Embryonic facial prominence (tissue), 1 donor: ENCODE measurements around the gene ARHGAP24.

ENCODE experiments used
- DNase-seq: peaks from one replicate; pipeline ENCODE4 v3.0.0-alpha.2; 2016; ENCODE audit errors: extremely low spot score

The ARHGAP24 gene

DNA sequence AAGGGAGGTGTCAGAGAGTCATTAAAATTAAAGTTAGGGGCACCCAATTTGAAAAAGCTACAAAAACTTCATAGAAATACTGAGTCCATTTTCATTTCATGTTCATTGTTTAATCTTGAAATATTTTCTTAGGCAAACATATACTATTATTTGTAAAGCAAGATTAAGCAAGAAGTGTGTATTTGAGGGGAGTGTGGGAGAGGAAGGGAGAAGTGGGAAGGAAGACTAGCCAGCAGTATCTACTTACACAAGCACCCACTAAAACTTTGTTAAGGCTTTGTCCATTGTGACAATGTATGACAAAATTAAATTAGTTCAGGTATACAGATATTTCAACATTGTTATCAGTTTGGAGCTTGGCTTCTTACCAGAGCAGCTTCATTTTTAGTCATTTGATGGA is 222.9 kb downstream of the ARHGAP24 start:
- no peak for DNase-seq

DNA sequence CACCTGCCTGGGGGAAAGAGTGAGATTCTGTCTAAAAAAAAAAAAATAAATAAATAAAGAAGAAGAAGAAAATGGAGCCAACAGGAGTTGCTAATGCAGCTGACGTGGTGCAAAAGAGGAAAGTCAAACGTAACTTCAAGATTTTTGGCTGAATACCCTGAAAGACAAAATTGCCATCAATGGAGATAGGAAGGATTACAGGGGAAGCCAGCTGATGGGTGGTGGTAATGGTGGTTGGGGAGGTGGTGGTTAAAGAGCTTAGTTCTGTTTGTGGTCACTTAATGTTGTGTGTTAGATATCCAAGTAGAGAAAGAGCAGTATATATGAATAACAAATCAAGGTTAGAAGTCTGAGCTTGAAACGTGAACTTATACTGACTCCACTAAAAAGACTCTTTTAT is 225.4 kb downstream of the ARHGAP24 start:
- DNase-seq: no peak

DNA sequence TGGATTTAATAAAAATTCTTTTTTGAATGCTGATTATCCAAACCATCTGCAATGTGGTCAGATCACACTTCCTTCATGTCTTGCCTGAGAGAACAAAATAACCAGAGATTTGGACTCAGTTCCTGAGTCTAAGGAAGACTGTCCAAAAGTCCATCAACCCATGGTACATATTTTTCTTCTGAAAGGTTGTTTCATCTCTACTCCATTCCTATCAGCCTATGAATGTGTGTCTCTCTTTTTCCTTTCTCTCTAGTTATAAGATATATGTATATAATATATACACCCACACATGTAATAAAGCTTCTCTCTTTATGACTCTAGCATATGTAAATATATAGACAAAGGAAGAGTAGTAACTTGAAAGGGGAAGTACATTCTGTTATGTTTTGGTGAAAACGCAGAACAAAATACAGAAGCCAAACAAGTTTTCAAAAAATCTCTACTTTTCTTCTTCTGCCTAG is 226.9 kb downstream of the ARHGAP24 start:
- DNase-seq: no peak

DNA sequence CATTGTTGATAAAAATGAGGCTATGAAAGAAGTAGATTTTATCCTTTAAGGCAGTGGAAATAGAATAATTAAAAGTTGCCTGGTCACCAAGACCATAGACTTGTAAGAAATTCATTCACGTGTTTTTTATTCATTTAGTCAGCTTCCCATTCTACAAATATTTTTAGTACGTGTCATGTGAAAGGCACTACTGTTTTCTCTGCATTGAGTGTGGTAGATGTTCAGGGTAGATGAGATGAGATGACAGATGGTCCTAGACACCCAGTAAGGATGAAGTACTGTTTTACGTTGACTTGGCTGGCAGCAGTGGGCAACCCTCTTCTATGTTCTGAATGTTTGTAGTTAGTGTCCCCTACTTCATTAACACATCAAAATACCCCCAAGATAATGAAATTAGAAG is 228.1 kb downstream of the ARHGAP24 start:
- DNase-seq: no peak

DNA sequence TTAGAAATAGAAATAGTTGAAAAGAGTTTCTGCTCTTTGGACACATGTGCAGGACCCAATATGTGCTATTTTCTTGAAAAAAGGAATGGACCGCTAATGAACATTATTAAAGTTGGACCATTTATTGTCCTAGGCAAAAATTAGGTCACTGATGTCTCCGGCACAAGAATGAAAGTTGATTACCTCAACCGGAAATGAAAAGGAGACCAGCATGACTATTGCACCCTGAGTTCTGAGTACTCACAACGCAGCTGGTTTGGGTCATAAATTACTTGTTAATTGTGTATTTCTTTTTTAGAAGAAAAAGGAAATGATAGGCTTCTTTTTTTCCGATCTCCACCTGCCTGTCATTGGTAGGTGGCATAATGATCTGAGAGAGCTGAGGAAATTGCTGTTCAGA is 232.7 kb downstream of the ARHGAP24 start:
- DNase-seq: no peak

DNA sequence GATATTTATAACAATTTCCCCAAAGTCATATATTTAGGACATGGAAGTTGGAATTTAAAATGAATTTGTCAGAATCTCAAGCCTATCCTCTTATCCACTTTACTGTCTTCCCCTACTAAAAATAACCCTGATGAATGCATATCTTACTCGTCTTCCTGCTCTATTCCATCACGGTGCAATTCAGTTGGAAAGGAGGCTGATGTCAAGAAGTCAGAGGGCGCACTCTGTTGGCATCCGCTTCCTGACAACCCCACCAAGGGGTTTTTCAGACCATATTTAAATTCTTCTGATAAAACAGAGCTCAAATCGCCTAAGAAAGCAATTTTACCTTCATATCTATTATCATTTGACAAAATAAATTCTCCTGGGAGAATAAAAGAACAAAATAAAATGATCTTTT is 233.5 kb downstream of the ARHGAP24 start:
- no peak for DNase-seq

DNA sequence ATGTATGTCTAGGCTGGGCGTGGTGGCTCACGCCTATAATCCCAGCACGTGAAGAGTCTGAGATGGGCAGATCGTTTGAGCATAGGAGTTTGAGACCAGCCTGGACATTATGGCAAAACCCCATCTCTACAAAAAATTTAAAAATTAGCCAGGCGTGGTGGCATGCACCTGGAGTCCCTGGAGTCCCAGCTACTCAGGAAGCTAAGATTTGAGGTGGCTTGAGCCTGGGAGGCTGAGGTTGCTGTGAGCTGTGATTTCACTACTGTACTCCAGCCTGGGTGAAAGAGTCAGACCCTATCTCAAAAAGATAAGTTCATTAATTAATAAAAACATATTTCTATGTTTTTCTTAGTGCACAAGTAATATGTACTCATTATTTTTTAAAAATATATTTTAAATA is 238.1 kb downstream of the ARHGAP24 start:
- no peak for DNase-seq

DNA sequence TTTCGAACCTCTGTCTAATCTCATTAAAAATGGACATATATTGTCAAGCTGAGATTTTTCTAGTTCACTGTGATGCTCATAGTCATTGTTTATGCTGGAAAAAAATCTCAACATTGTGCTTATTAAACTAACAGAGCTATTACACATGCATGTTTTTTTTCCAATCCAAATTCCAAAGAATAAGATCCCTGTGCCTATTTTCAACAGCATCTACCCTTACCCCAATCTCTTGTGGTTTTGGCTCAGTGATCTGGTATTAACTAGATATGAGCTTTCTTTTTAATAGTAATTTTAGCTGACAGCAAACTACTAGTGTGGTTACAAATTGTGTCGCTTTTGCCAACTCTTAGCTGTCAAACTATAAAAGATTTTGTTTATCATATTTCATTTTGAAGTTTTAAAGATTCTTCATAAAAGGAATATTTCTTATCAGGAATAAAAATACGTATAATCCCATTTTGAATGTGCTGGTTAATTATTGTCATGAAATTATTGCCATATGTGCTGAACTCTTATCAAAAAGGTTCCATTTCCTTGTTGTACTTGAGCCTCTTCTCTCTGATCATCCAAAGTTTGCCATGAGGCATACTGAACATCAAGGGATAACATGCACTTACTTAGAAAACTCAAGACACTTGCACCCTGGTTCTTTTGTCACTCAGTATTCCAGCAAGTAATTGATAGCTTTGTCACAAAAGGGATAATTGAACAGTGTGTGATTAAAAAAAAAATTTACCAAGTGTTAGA is 241.2 kb downstream of the ARHGAP24 start:
- no peak for DNase-seq

DNA sequence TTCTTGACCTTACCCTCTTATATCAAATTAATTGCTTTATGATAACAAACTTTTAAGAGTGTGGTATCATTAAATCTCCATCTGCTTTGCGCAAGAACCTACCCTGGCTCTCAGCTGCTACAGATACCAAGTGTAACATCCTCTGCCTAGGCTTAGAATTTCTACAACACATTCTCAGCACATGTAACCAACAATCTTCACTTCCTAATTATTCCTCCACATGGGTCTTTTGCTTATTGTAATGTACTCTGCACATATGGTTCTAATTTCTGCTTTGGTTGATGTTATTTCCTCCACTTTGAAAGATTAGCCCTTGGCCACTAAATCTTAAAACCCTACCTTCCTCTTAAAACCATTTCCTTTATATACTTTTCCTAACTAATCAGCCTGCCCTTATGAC is 242.4 kb downstream of the ARHGAP24 start:
- no peak for DNase-seq

DNA sequence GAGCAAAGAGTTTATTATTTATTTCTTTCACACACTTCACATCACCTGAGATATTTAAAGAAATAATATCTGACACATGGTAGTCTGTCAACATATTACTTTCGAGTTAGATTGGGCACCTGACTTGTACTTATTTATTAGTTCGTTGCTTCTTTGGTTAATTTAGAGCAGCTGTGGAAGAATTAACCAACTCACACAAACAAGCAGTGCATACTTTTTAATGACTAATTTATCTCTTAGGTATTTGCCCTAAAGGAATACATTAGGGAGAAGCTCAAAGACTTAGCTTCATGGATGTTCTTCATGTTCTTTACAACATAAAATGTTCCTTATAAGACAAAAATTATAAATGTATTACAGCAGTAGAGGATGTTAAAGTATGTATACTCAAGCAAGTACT is 242.9 kb downstream of the ARHGAP24 start:
- DNase-seq: no peak

DNA sequence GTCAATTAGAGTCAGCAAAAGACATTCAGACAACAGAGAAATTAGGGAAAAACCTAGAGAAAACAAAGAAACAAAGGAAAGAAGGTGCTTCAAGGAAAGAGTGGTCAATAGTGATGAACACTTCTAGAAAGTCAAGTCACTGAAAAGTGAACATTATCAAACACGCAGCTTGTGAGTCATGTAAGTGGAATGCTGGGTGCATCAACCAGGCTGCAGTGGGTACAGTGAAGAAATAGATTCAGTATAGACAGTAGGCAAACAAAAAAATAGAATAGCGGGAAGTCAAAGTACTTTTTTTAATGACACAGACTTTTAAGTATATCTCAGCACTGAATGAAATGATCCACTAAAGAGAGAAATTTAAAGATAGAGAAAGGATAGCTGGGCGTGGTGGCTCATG is 245.8 kb downstream of the ARHGAP24 start:
- DNase-seq: no peak

DNA sequence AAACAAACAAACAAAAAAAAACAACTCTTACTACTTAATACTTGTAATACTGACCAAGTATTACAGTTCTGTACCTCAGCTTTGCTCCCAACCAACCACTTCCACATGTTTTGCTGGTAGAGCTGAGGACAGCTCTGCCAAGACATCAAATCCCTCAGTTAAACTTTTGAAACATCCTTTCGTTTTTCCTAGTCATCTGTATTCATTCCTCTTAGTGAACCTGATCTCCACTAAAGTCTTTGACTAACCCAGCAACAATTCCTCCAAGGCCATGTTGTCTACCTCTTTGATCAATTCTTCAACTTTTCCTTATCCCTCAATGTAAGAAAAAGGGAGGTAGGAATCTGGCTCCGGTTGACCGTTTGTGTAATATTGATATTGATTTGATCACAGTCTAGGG is 247.5 kb downstream of the ARHGAP24 start:
- no peak for DNase-seq

DNA sequence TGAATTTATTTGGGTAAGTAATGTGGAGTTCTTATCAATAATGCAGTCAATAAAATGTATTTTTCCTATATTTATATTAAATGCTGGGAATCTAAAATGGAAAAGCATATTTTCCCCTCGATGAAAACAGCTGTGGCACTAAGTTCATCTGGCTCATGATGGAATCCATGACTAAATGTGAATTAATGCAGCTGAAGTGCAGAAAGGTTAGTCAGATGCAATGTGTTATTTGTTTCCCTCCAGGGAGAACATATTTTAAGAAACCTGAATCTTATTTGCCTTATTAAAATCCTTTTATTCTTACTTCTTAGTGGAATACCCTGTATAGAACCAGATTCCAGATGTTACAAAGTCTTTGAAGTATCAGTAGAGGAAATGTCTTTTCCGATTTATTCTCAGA is 247.9 kb downstream of the ARHGAP24 start:
- no peak for DNase-seq

DNA sequence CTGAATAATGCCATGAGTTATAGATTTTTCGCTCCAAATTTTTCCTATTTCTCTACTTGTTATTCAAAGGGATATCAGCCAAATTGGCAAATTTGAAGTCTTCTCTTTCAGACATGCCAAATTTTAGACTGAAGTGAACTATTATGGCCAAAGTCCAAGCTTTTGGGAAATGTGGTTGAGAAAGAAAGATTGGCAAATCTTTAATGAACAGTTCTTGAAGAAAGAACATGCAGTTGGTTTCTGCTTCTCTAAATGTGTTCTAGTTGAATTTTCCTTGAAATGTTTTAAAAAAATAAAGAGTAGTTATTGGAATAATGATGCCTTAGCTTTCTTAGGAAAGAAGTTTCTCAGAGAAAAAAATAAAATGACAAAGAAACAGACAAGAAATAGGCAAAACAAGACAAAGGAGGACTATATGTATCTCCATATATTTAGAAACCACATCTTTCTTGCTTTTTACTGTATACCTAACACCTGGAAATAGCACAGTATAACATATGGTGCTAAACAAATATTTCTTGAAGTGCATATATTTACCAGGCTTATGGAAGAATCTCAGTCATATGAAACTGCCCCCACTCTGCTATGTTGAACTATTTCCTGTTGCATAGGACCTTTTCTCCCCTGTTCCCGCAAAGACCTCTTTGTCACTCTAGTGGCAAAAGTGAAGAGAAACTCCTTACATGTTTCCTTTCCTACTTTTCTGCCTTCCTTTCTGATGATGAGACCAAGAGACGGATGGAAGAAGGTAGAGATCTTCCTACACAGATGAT is 250.0 kb downstream of the ARHGAP24 start:
- no peak for DNase-seq

DNA sequence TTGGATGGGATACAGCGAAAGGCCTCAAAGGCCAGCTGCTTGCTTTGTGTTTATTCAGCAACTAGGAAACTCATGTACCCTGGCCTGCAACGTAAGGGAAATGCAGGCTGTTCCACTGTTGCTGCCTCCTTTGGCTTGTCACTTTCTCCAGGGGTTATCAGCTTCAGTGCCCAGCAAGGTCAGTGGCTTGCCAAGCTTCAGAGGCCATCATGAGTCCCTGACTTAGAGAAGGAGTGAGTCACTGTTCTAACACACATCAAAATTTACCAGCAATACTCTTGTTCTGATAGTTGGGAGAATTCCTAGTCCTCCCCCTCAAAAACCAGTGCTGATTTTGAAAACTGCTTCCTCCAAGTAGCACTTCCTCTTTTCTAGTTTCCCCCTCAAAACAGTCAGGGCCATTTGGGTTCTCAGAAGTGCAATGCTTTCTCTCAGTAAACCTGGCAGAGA is 250.8 kb downstream of the ARHGAP24 start:
- no peak for DNase-seq

DNA sequence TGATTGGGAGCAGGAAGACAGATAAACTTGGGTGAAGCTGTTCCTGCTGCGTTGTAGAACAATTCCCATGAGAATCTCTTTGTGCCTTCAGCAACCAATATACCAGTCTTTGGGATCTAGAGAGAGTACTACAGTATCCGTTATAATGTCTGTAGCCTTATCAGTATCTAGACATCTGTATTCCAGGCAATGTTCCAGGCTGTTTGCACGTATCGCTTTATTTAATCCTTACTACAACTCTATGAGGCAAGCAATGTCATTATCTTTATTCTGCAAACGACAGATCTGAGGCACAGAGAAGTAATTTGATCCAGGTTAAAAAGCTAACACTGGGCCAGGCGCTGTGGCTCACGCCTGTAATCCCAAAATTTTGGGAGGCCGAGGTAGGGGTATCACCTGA is 251.6 kb downstream of the ARHGAP24 start:
- DNase-seq: no peak

DNA sequence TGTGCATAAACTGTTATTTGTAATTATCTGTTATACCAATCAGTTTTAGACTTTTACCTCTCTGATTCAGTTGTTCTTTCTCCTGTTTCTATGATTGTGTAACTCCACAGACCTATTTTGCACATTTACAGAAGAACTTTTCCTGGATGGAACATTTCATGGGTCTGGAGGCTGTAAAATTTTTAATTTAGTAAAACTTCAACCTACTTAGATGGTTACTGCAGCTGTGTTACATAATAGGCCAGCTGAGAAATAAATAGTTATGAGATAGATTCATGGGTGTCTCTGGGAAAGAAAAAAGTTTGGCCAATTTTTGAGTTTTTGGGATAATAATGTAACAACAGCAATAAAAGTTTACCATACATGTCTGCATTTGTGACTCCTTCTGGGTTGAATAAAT is 253.5 kb downstream of the ARHGAP24 start:
- DNase-seq: no peak

DNA sequence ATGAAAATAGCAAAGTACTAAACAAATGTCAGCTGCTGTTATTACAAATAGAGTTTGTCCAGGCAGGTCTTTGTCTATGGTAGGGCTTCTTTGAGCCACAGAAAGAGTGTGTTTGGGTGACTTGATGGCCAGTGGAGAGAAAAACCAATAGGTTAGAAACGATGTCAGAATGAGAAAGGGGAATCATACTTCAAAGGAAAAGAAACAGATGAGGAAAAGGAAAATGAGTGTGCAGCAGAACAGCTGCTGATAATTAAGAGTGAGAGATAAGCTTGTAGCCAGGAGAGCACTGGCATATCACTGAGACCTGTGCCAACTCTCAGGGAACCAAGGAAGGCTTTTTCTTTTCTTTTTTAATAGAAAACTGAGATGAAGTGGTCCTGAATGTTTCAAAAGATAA is 257.2 kb downstream of the ARHGAP24 start:
- DNase-seq: no peak

DNA sequence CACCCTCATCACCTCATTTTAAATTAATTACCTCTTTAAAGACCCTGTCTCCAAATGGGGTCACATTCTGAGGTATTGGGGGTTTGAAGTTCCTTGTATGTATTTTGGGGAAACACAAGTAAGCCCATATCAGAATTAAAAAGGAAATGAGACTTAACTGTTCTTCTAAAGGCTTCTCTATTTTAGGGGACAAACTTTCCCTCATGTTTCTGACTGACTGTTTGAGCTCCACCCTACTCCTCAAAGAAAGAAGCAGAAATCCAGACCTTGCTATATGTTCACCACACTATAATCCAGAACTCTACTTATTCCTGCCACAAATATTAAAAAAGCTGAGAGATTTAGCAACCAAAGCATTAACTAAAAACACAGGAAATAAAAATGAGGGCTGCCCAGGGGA is 258.8 kb downstream of the ARHGAP24 start:
- DNase-seq: no peak

DNA sequence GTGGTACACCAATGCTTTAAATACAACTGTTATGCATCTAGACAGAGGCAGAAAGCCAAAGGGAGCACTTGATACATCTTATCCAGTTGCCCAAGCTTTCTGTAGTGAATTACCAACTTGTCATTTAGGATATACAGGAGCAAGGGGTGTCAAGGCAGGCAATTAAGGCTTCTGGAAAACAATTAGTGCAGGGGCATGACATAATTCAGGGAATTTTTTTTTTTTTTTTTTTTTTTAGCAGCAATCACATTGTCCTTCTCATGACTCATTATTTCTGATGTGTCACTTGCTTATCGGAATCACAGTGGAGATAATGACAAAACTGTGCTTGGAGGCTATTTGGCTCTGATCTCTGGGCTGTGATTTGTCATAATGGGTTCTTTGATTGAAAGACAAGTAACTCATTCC is 259.5 kb downstream of the ARHGAP24 start:
- DNase-seq: no peak

DNA sequence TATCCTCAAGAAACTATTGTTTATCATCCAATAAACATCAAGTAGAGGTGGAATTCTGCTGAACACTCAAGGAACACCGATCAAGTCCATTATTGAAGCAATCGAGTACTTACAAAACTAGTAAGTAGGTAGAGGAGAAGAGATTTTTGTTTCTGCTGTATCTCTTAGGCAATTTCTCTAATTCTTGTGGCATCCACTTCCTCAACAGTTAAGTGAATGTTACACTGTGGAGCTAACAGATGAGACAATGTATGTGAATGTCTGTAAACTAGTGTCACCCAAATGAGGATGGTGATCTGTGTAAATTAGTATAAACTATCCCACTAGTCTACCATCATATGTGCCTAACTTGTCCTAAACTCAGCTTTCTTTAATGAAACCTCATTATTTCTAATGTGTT is 261.6 kb downstream of the ARHGAP24 start:
- DNase-seq: no peak

DNA sequence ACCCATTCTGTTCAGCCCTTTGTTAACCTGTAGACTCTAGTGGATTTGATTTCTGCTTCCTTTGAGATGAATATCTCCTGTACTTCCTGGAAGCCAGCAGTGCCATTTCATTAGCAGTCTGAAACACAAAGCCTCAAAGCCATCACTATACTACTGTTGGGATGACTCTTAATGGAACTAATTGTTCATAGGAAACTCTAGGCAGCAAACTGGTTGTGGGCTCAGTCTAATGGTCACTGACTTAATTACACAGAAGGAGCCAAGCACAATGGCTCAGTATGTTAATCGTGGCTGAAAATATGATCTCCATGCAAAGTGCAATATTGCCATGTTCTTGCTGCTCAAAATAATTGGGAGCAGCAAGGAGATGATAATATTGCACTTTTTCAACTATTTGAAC is 262.3 kb downstream of the ARHGAP24 start:
- DNase-seq: no peak

DNA sequence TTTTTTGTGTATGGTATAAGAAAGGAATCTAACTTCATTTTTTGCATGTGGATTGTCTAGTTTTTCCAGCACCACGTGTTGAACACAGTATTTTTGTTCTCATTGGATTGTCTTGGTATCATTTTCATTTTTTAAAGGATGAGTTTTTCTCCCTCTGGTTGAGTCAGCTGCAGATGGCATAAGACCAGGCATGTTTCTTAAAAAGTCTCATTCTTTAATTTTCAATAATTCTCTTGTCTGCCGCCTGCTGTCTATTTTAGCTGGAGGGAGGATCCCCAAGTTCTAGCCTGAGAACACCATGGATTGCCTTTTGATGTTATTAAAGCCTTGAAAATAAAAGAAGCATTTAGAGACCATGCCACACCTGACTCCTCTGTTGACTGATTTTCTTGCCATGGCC is 263.8 kb downstream of the ARHGAP24 start:
- no peak for DNase-seq
